MM.1S (cell line): ENCODE measurements around the gene MBP.

Source experiments
- CTCF ChIP-seq: fragments of 300-600 bp; sonication (generic); IDR thresholded peaks from 2 replicates; pipeline ENCODE4 v1.5.1; 2016; ENCODE audit warnings: antibody characterized with exemption, low read length, mixed read lengths
- EZH2 ChIP-seq: fragments of 300-600 bp; sonication (generic); optimal IDR thresholded peaks from 2 replicates; pipeline ENCODE3; 2017; ENCODE audit warnings: low read depth, mild to moderate bottlenecking, antibody characterized with exemption, low read length, mixed read lengths
- EZH2phosphoT487 ChIP-seq: fragments of 300-600 bp; sonication (generic); IDR thresholded peaks from 2 replicates; pipeline ENCODE4 v1.6.1; 2018; ENCODE audit warnings: antibody characterized with exemption, low read length

DNA sequence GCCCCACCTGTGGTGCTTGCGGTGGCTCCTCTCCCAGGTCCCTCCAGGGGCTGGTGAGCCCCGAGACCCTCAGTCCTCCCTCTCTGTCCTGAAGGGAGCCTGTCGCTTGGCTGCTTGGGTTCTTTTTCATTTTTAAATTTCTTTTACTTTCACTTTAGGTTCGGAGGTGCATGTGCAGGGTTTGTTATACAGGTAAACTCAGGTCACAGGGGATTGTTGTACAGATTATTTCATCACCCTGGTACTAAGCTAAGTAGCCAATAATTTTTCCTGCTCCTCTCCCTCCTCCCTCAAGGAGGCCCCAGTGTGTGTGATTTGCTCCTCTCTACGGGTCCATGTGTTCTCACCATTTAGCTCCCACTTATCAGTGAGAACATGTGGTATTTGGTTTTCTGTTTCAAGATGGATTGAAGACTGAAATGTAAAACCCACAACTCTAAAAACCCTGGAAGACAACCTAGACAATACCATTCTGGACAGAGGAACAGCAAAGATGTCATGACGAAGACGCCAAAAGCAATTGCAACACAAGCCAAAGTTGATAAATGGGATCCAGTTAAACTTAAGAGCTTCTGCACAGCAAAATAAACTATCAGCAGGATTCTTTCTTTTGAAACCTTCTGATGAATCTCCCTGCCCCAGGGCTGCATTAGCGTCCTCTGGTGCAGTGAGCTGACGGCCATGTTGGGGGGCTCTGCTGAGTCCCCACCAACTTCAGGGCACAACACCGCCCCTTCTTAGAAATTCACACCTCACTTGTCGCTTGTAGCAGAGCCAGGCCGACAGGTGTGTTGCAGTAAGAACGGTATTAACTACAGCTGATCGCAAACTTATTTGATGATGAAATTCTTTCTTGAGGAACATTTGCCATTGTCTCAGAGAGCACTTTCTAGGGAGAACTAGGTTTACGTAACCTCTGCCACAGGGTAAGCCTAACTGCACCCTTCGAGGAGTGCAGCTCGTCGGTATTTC, 174.9 kb downstream of the MBP start:
- TF ChIP-seq EZH2phosphoT487 (no peak), CTCF (no peak), EZH2 (no peak)
